Neural cell (in vitro differentiated cells): ENCODE results near the gene CRP.

Experiments used
- CTCF ChIP-seq: fragments of 450-650 bp; IDR thresholded peaks from 2 replicates; pipeline ENCODE4 v1.5.1; 2014; ENCODE audit warnings: antibody characterized with exemption, mild to moderate bottlenecking, moderate library complexity; ENCODE audit not compliant: poor library complexity, severe bottlenecking
- EP300 ChIP-seq: fragments of 450-650 bp; conservative IDR thresholded peaks from 2 replicates; pipeline ENCODE4 v1.6.1; 2014; ENCODE audit warnings: antibody characterized with exemption, mild to moderate bottlenecking, moderate library complexity; ENCODE audit not compliant: poor library complexity, severe bottlenecking
- POLR2AphosphoS5 ChIP-seq: IDR thresholded peaks from 2 replicates; pipeline ENCODE4 v1.6.1; 2012
- RAD21 ChIP-seq: fragments of 450-650 bp; conservative IDR thresholded peaks from 2 replicates; pipeline ENCODE4 v1.6.1; 2014; ENCODE audit warnings: antibody characterized with exemption, mild to moderate bottlenecking, moderate library complexity
- TAF1 ChIP-seq: IDR thresholded peaks from 2 replicates; pipeline ENCODE4 v1.6.1; 2012; ENCODE audit warnings: low read depth

GRCh38 chr1:159755451-159756007, 41.1 kb upstream of the CRP start:
- TF ChIP-seq CTCF: no peak
- no peak for TF ChIP-seq RAD21
- TF ChIP-seq EP300: no peak
- TF ChIP-seq TAF1: no peak
- TF ChIP-seq POLR2AphosphoS5: no peak
